Kidney tubule cell (primary cell): Measurements from ENCODE around the gene MAGEB4.
A peak's percentile ranks its signal among the peaks of the same experiment; 100 is the strongest.

Experiments
- DNase-seq: peaks from one replicate; pipeline ENCODE4 v3.0.0-alpha.2; 2018; ENCODE audit warnings: low spot score

MAGEB4 gene

GRCh38 chrX:30283456-30284200 is 41.8 kb downstream of the MAGEB4 start:
- peak; percentile 97 for DNase-seq
